Measurements from ENCODE around the gene PPP6R3.
A peak's percentile ranks its signal among the peaks of the same experiment; 100 is the strongest.
"Not testable (repeated sequence)": the region's sequence is repeated elsewhere in the genome, so short reads cannot be mapped to it uniquely, and the experiment has no call there.

Gene PPP6R3

DNA sequence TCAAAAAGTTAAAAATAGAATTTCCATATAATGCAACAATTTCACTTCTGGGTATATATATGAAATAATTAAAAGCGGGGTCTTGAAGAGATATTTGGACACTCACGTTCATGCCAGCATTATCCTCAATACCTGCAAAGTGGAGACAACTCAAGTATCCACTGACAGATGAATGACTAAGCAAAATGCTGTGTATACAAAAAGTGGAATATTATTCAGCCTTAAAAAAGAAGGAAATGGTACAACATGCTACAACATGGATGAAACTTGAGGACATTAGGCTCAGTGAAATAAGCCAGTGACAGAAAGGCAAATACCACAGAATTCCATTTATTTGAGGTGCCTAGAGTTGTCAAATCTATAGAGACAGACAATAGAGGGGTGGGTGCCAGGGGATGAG, 161.3 kb downstream of the PPP6R3 start:
- no peak for DNase-seq

DNA sequence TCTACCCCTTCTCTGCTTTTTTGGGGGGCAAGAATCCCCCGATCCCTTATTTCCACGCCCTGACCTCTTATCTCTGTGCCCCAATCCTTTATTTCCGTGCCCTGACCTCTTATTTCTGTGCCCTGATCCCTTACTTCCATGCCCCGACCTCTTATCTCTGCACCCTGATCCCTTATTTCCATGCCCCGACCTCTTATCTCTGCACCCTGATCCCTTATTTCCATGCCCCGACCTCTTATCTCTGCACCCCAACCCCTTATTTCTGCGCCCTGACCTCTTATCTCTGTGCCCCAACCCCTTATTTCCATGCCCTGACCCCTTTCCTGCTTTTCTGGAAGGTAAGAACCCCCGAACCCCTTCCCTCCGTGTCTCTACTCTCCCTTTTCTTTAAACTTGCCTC, 163.2 kb downstream of the PPP6R3 start:
- DNase-seq = not testable (repeated sequence)

DNA sequence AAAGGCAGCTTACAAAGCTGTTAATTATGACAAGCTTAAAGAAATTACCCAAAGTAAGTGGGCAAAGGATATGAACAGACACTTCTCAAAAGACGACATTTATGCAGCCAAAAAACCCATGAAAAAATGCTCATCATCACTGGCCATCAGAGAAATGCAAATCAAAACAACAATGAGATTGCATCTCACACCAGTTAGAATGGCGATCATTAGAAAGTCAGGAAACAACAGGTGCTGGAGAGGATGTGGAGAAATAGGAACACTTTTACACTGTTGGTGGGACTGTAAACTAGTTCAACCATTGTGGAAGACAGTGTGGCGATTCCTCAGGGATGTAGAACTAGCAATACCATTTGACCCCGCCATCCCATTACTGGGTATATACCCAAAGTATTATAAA, 164.5 kb downstream of the PPP6R3 start:
- DNase-seq = not testable (repeated sequence)

DNA sequence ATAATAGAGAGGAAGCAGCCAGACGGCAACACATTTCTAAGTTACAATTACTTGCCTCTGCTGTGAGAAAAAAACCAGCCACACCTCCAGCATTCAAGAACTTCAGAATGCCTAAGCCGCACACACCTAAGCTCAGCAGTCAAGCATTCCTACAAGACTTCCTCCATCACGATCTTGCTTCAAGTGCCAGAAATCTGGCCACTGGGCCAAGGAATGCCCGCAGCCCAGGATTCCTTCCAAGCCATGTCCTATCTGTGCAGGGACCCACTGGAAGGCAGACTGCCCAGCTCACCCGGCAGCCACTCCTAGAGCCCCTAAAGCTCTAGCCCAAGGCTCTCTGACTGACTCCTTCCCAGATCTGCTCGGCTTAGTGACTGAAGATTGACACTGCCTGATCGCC, 165.7 kb downstream of the PPP6R3 start:
- not testable (repeated sequence) for DNase-seq

DNA sequence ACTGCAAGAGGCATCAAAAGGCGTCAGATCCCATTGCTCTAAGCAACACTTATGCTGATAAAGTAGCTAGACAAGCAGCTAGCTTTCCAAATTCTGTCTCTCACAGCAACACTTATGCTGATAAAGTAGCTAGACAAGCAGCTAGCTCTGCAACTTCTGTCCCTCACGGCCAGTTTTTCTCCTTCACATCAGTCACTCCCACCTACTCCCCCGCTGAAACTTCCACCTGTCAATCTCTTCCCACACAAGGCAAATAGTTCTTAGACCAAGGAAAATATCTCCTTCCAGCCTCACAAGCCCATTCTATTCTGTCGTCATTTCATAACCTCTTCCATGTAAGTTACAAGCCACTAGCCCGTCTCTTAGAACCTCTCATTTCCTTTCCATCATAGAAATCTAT, 168.3 kb downstream of the PPP6R3 start:
- DNase-seq = not testable (repeated sequence)

DNA sequence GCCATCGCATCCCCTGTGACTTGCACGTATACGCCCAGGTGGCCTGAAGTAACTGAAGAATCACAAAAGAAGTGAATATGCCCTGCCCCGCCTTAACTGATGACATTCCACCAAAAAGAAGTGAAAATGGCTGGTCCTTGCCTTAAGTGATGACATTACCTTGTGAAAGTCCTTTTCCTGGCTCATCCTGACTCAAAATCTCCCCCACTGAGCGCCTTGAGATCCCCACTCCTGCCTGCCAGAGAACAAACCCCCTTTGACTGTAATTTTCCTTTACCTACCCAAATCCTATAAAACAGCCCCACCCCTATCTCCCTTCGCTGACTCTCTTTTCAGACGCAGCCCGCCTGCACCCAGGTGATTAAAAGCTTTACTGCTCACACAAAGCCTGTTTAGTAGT, 171.8 kb downstream of the PPP6R3 start:
- DNase-seq = not testable (repeated sequence)

DNA sequence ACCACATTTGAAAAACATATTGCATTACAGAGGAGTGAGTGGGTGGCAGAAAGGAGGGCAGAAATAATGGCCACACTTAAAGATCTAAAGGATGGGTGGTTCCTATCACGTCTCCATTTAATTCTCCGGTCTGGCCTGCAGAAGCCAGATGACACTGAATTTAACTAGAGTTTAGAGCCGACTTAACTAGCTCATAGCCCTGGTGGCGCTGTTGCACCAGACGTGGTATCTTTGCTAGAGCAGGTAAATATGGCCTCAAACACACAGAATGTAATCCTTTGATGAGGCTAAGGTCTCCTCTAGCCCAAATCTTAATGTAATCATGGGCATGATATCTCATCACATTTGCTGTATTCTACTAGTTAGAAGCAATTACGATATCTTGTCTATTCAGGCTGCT, 172.2 kb downstream of the PPP6R3 start:
- peak; percentile 55 for DNase-seq

DNA sequence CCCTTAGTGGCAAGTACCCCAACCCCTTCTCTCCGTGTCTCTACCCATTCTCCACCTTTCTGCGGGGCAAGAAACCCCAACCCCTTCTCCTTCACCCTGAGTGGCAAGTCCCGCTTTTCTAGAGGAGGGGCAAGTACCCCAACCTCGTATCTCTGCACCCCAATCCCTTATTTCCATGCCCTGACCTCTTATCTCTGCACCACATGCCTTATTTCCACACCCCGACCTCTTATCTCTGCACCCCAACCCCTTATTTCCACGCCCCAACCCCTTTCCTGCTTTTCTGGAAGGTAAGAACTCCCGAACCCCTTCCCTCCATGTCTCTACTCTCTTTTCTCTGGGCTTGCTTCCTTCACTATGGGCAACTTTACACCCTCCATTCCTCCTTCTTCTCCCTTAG, 174.1 kb downstream of the PPP6R3 start:
- DNase-seq = not testable (repeated sequence)

DNA sequence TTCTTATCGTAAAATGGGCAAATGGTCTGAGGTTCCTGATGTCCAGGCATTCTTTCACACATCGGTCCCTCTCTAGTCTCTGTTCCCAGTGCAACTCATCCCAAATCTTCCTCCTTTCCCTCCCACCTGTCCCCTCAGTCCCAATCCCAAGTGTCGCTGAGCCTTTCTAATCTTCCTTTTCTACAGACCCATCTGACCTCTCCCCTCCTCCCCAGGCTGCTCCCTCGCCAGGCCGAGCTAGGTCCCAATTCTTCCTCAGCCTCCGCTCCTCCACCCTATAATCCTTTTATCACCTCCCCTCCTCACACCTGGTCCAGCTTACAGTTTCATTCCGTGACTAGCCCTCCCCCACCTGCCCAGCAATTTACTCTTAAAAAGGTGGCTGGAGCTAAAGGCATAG, 174.6 kb downstream of the PPP6R3 start:
- DNase-seq = not testable (repeated sequence)

DNA sequence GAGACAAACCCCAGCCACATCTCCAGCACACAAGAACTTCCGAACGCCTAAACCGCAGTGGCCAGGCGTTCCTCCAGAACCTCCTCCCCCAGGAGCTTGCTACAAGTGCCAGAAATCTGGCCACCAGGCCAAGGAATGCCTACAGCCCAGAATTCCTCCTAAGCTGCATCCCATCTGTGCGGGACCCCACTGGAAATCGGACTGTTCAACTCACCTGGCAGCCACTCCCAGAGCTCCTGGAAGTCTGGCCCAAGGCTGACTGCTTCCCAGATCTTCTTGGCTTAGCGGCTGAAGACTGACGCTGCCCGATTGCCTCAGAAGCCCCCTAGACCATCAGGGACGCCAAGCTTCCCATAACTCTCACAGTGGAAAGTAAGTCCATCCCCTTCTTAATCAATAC, 175.3 kb downstream of the PPP6R3 start:
- DNase-seq = not testable (repeated sequence)

DNA sequence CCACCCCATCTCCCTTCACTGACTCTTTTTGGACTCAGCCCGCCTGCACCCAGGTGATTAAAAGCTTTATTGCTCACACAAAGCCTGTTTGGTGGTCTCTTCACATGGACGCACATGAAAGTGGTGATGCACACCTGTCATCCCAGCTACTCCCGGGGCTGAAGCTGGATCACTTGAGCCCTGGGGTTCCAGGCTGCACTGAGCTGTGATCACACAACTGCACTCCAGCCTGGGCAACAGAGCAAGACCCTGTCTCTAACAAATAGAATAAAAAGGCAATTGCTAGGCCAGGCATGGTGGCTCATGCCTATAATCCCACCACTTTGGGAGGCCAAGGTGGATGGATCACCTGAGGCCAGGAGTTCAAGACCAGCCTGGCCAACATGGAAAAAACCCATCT, 178.8 kb downstream of the PPP6R3 start:
- not testable (repeated sequence) for DNase-seq

DNA sequence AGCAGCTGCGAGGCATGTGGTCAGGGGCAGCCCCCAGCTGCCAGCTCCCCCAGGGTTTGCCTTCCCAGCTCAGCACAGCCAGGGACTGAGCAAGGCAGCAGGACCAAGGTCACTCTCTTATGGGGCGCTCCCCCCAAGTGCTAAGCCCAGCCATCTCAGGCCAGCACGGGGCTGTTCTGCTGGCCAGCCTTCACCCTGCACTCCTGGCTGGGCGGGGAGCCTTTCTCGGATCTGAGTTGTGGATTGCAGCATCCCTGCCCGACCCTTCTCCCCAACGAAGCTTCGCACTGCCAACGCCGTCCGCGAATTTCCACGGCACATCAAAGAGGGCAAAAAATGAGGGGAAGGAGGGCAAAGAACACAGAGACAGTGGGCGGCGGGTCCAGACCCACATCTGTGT, 181.3 kb downstream of the PPP6R3 start:
- DNase-seq = no peak

DNA sequence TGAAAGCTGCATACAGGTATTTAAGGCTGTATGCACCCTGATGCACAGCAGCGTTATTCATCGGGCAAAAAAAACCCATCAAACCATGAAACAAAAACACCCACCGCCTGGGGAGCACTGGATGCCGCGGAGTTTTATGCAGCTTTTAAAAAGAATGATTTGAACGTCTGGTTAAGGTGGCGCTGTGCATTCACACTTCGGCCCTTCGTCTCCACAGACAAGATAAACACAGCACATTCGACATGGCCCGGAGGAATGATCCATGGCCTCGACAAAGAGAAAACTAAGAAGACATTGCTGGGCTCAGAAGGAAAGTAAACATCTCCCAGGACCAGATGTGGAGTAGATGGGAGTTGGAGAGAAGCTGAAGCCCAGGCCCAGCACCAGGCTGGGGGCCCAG, 183.0 kb downstream of the PPP6R3 start:
- DNase-seq = no peak

DNA sequence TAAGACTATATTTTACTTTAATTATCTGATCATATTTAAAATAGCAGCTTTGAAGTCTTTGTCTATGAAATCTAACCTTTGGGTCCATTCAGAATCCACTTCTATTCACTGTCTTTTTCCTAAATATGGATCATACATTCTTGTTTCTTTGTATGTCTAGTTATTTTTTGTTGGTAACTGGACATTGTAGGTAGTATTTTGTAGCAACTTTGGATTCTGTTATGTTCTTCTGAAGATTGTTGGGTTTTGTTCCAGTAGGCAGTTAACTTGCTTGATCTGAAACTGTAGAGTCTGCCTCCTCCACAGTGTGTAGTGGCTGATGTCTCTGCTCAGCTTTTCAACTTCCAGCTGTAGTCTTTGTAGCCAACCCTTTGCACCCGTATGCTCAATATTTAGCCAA, 186.3 kb downstream of the PPP6R3 start:
- DNase-seq = no peak

DNA sequence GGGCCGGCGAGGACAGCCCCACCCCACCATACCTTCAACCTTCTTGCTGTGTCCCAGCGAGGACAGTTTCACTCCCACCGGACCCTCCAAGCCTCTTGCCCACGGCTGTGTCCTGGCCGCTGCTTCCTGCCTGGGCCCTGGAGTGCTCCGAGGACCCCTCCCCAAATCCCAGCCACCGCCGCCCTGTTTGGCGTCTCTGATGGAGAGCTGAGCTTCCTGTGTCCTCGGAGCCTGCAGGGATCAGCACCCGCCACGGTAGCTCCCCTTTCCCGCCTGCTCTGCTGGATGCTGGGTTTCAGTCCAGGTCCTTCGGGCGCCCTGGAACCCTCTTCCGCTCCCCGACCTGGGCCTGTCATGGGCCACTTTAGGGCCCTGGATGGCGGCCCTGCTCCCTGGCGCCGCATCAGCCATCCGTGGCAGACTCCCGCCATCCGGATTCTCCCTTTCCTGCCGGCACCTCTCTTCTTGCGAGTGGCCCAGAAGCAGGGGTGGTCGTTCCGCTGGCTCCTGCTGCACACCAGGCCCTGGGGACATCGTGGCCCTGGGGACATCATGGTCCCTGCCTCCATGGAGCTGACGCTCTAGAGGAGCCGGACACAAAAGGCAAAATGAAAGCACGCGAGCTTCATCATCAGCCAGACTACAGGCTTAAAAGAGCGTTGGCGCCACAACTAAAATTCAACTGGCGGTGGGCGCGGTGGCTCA, 189.5 kb downstream of the PPP6R3 start:
- no peak for DNase-seq

DNA sequence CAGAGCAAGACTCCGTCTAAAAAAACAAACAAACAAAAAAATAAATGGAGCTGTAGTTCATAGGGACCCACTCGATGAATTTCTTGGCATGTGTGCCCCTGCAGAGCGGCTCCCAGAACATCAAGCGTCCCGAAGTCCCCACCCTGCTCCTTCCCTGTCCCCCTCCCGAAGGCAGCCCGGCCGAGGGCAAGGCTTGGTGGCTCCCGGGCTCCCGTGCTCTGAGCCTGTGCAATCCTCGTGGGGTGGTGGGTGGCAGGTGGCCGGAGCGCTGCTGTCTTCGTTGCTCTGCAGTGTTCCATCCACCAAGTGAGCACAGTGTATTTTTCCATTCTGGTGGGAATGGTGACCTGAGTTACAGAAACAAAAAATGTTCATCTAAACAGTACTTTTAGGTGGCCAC, 190.2 kb downstream of the PPP6R3 start:
- no peak for DNase-seq

DNA sequence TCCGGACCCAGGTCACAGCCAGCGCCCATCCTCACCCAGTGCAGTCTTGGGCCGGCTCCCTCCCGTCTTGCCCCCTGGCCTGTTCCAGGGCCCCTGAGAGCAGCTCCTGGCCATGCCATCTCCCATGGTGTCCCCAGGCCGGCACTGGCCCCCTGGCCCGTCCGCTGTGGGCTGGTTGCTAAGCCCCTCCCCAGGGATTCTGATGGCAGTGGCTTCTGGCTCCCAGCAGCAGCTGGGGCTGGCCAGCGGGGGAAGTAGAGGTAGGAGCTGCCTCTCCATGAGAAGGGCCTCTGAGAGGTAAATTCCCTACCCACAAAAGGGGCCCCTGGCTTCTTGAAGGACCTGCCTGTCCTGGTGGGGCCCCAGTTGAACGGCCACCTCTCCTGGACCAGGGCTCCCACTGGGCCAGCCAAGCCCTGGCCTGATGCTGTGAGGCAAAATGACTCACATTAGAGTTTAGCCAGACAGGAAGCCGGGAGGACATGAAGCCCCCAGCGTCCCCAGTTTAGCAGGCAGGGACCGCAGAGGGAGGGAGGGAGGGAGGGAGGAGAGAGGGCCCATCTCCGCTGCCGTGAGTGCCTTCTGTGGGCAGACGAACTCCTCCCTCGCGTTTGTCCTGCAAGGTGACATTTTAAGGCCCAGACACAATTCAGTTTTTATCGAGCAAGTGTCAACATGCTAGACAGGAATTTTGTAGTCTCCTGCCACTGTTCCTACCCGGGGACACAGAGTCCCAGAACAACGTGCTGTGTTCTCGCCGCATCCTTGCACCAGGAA, 190.8 kb downstream of the PPP6R3 start:
- no peak for DNase-seq

DNA sequence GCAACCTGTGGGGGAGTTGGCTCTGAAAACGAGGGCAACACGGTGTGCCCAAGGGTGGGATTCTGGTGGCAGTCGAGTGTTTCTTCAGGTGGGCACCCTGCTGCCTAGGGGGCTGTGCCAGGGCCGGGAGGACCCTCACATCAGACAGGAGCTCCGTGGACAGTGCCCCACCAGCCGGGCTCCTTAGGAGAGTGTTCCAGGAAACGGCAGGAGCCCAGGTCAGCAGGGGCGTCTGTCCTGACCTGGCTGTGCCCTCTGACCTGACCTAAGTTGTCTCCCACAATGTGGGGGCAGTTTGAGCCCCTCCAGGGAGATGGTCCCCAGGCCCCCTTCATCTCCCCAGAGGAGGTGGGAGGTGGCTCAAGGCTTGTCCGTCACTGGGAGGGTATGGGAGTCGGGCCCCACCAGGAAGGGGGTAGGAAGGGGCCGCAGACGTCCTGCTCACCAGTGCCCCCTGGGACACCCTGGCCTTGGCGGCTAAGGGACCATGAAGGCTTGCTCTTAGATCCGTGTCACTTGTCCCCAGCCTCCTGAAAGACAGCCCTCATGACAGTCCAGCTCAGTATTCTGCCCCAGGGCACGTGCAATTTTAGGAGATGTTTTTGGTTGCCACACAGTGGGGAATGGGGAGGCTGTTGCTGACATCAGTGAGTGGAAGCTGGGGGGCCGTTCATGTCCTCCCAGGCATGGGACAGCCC, 191.6 kb downstream of the PPP6R3 start:
- no peak for DNase-seq

DNA sequence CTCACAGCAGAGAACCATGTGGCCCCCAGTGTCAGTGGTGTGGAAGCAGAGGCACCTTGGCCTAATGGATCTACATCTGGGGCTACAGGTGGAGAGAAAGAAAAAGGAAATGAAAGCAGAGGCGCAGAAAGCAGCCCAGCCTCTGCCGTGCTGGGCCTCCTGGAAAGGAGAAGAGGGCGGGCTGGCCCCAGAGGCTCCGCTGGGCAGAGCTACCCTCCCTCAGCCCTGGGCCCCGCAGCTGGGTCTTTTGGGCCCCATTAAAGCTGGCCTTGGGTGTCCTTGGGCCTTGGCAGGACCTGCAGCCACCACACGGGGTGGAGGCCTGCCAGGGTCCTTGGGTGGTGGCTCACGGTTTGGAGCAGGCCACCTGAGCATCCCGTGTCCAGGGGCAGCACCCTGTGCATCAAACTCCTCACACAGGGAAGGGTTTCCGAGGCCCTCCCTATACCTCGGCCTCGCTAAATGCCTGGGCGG, 192.2 kb downstream of the PPP6R3 start:
- DNase-seq = no peak

DNA sequence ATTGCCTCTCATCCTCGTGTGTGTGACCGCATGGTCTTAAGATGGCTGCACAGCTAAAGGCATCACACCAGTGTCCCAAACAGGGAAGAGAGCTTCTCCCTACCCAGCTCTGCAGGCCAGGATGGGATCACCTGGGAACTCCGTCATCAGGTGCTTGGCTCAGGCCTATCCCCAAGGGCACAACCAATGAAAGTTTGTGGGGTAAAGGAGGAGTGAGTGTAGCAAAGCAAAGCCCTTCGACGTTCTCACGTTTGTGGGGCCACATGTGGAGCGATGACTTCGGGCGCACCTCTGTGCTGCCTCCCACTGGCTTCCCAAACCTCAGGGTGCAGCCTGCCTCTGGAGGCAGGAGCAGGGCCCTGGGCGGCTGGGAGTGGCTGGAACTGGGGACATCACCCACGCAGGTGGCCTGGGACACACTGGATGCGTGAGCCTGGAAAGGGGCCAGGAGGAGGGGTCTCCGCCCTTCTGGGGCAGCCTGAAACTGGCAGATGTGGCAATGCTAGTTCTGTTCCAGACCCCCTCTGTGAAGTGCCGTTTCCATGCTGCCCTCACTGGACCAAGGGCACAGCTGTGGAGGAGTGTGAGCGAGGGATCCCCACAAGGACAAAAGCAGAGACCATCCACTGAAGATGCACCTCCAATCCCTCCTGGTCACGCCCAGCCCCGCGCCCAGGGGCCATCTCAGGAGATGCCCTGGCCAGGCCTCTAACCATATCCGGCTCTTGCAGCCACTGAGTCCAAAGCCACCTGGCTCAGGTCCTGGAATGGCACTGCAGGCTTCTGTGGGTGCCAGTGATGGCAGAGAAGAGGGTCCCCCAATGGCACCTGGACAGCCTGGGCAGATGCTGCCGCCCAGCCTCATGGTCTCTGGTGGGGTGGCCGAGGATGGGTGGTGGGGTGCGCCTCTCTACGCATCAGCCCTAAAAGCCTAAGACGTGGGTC, 193.2 kb downstream of the PPP6R3 start:
- DNase-seq = no peak

DNA sequence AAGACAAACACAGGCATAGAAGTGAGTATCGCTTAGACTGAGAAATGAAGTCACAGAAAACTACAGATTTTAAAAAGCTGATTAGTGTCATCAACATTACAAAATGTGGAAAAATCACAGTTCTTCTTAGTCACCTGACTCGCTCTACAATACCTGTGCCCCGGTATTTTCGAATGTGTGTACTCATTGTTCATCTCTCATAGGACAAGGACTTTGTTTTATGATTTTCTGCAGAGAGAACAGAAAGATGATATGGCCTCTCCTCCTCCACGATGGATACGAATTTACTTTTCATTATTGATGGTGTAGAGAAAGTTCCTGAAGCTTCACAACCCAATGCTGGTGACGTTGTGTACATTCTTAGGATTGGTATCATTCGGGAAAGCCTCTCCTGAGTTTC, 194.4 kb downstream of the PPP6R3 start:
- DNase-seq = no peak

DNA sequence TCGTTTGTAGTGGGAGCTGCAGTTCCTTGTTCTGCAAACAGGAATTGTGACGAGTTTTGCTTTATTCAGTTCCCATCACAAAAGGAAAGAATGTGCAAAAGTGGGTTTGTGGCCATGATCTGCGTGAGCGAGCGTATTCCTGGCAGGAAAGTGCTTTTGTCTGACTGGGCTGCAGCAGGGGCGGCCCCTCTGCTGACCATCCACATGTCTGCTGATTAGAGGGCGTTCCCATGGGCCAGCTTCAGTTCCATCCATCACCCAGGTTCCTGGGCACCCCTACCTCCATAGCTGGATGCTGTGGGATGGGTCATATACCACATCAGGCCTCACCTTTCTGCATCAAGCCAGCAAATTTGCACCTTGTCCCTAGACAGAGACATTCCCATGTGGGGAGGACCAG, 194.9 kb downstream of the PPP6R3 start:
- DNase-seq = no peak

DNA sequence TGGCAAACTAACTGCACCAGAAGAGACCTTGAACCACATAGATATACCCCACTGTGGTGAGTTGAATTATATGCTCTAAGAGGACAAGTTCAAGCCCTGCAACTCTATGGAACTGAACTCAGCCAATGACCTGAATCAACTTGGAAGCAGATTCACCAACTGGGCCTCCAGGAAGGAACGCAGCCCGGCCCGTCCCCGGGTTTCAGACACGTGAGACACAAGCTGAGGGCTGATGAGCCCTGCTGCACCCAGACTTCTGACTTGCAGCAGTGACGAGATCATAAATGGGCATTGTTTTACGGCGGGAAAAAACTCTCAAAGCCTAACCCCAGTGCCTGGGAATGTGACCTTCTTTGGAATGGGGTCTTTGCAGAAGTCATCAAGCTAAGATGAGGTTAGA, 195.3 kb downstream of the PPP6R3 start:
- DNase-seq = no peak
